ENCODE measurements around the gene ABTB2.

Gene ABTB2

DNA sequence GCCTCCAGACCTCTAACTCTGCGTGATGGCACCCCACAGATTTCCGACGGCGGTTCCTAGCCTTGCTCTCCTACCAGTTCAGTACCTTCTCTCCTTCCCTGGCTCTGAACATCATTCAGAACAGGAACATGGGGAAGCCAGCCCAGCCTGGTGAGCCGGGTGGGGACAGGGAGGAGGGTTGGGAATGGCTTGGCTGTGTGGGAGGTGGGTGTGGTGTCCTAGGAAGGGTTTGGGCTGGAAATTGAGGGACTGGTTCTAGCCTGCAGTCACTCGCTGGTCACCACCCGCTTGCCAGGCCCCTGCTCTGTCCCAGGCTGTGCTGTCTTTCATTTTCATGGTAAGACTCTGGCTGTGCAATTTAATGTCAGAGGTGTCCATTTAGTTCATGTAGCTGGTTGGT, 218.5 kb downstream of the ABTB2 start:
- Histone ChIP-seq H3K27me3 (ENCODE audit: insufficient read depth, poor library complexity, severe bottlenecking) (no peaks in the 10 kb centered on the region), H3K27ac (replicated peaks) (no peak overlapping the region), H3K4me3 (replicated peaks; ENCODE audit: insufficient read depth, low read length) (no peak overlapping the region)
- no peak for TF ChIP-seq POLR2AphosphoS5 (IDR thresholded peaks at IDR 0.05; ENCODE audit: low read depth)
- TF ChIP-seq, protein P1, sequence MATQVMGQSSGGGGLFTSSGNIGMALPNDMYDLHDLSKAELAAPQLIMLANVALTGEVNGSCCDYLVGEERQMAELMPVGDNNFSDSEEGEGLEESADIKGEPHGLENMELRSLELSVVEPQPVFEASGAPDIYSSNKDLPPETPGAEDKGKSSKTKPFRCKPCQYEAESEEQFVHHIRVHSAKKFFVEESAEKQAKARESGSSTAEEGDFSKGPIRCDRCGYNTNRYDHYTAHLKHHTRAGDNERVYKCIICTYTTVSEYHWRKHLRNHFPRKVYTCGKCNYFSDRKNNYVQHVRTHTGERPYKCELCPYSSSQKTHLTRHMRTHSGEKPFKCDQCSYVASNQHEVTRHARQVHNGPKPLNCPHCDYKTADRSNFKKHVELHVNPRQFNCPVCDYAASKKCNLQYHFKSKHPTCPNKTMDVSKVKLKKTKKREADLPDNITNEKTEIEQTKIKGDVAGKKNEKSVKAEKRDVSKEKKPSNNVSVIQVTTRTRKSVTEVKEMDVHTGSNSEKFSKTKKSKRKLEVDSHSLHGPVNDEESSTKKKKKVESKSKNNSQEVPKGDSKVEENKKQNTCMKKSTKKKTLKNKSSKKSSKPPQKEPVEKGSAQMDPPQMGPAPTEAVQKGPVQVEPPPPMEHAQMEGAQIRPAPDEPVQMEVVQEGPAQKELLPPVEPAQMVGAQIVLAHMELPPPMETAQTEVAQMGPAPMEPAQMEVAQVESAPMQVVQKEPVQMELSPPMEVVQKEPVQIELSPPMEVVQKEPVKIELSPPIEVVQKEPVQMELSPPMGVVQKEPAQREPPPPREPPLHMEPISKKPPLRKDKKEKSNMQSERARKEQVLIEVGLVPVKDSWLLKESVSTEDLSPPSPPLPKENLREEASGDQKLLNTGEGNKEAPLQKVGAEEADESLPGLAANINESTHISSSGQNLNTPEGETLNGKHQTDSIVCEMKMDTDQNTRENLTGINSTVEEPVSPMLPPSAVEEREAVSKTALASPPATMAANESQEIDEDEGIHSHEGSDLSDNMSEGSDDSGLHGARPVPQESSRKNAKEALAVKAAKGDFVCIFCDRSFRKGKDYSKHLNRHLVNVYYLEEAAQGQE (IDR thresholded peaks at IDR 0.05; ENCODE audit: insufficient replicate concordance, low read depth): no peak
- TF ChIP-seq GABPA (IDR thresholded peaks at IDR 0.05; ENCODE audit: low read depth): no peak
- TF ChIP-seq SPI1 (IDR thresholded peaks at IDR 0.05; ENCODE audit: borderline replicate concordance, low read depth): no peak
- TF ChIP-seq, protein P2, sequence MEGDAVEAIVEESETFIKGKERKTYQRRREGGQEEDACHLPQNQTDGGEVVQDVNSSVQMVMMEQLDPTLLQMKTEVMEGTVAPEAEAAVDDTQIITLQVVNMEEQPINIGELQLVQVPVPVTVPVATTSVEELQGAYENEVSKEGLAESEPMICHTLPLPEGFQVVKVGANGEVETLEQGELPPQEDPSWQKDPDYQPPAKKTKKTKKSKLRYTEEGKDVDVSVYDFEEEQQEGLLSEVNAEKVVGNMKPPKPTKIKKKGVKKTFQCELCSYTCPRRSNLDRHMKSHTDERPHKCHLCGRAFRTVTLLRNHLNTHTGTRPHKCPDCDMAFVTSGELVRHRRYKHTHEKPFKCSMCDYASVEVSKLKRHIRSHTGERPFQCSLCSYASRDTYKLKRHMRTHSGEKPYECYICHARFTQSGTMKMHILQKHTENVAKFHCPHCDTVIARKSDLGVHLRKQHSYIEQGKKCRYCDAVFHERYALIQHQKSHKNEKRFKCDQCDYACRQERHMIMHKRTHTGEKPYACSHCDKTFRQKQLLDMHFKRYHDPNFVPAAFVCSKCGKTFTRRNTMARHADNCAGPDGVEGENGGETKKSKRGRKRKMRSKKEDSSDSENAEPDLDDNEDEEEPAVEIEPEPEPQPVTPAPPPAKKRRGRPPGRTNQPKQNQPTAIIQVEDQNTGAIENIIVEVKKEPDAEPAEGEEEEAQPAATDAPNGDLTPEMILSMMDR (IDR thresholded peaks at IDR 0.05; ENCODE audit: insufficient read depth, low read length): no peak
- DNase-seq (ENCODE audit: low read depth in 1 of 2, low spot score in 1 of 2): no peak

DNA sequence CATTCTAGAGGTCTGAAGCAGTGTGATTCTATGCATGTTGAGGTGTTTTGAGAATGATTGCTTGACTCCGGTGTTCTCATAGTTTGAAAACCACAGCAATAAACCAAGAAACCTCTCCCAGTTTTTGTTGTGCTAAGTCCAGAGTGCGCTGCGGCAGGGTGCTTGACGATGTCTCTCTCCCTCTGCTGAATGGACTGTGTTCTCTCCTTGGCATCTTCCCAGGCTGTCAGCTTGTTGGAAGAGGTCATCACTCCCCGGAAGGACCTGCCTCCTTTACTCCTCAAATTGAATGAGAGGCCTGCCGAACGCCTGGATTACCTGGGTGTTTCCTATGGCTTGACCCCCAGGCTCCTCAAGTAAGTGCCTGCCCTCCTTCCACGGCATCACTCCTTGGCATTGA, 221.4 kb downstream of the ABTB2 start:
- H3K4me3 ChIP-seq (replicated peaks; ENCODE audit: insufficient read depth, low read length): no peak overlapping the region
- no peak for TF ChIP-seq POLR2AphosphoS5 (IDR thresholded peaks at IDR 0.05; ENCODE audit: low read depth)
- no peak for TF ChIP-seq SPI1 (IDR thresholded peaks at IDR 0.05; ENCODE audit: borderline replicate concordance, low read depth)
- TF ChIP-seq, protein P2 (IDR thresholded peaks at IDR 0.05; ENCODE audit: insufficient read depth, low read length): no peak
- TF ChIP-seq, protein P1 (IDR thresholded peaks at IDR 0.05; ENCODE audit: insufficient replicate concordance, low read depth): no peak
- TF ChIP-seq GABPA (IDR thresholded peaks at IDR 0.05; ENCODE audit: low read depth): no peak
- no peaks in the 10 kb centered on the region for H3K27me3 ChIP-seq (ENCODE audit: insufficient read depth, poor library complexity, severe bottlenecking)
- DNase-seq (ENCODE audit: low read depth in 1 of 2, low spot score in 1 of 2): no peak
- no peak overlapping the region for H3K27ac ChIP-seq (replicated peaks)

DNA sequence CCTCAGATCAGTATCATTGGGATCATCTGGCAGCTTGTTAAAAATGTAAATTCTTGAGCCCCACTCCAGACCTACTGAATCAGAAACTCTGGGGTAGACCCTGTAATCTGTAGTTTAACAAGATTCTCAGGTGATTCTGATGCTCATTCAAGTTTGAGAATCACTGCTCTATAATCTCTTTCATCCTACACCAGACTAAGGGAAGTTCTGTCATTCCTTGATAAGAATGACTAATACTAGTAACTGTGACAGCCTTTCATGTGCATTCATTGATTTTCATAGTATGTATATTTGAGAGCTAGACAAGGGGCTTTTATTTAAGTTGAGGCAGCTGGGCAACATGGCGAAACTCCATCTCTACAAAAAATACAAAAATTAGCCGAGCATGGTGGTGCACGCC, 222.4 kb downstream of the ABTB2 start:
- no peak overlapping the region for H3K27ac ChIP-seq (replicated peaks)
- no peak for TF ChIP-seq SPI1 (IDR thresholded peaks at IDR 0.05; ENCODE audit: borderline replicate concordance, low read depth)
- TF ChIP-seq, protein P1 (IDR thresholded peaks at IDR 0.05; ENCODE audit: insufficient replicate concordance, low read depth): no peak
- TF ChIP-seq POLR2AphosphoS5 (IDR thresholded peaks at IDR 0.05; ENCODE audit: low read depth): no peak
- TF ChIP-seq, protein P2 (IDR thresholded peaks at IDR 0.05; ENCODE audit: insufficient read depth, low read length): no peak
- no peak for TF ChIP-seq GABPA (IDR thresholded peaks at IDR 0.05; ENCODE audit: low read depth)
- no peak overlapping the region for H3K4me3 ChIP-seq (replicated peaks; ENCODE audit: insufficient read depth, low read length)
- no peak for DNase-seq (ENCODE audit: low read depth in 1 of 2, low spot score in 1 of 2)
- H3K27me3 ChIP-seq (ENCODE audit: insufficient read depth, poor library complexity, severe bottlenecking): no peaks in the 10 kb centered on the region
